Activated naive CD8-positive, alpha-beta T cell (primary cell): ENCODE data around the gene ZBTB24.

ENCODE experiments used
- H3K27ac Mint-ChIP-seq: one replicate; pipeline ENCODE4 v1.8.0; 2021; ENCODE audit warnings: mixed read lengths
- H3K27me3 Mint-ChIP-seq: one replicate; pipeline ENCODE4 v1.8.0; 2021; ENCODE audit warnings: mixed read lengths
- H3K36me3 Mint-ChIP-seq: one replicate; pipeline ENCODE4 v1.8.0; 2021; ENCODE audit warnings: mixed read lengths
- H3K4me1 Mint-ChIP-seq: one replicate; pipeline ENCODE4 v1.8.0; 2021; ENCODE audit warnings: low read depth, mixed read lengths
- H3K4me3 Mint-ChIP-seq: one replicate; pipeline ENCODE4 v1.8.0; 2021; ENCODE audit warnings: mild to moderate bottlenecking, mixed read lengths
- H3K9me3 Mint-ChIP-seq: one replicate; pipeline ENCODE4 v1.8.0; 2021; ENCODE audit warnings: low read depth, mixed read lengths

ZBTB24 gene

DNA sequence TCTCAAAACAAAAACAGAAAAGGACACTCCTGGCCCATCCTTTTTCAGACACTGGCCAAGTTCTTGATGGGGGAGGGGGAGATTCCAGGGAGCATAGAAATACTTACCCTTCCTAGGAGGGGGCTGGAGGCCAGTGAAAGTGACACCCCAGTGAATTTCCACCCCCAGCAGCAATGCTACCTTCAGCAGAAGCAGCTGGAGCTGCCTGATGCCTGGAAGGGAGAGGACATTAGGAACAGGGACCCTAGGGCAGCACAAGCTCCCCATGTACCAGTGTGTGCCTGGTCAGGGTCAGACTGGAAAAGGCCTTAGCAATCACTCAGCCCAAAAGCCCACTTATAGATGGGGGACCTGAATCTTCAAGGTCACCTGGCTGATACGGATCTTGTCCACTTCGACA lies 29.9 kb downstream of the ZBTB24 start:
- Mint-ChIP-seq H3K27me3 (no peaks in the 10 kb centered on the region), H3K36me3 (peaks cover 4% of the 10 kb centered on the region), H3K27ac (no peak overlapping the region), H3K9me3 (no peaks in the 10 kb centered on the region), H3K4me1 (peaks cover 55% of the 10 kb centered on the region), H3K4me3 (no peak overlapping the region)

GRCh38 chr6:109452181-109452580 lies 30.8 kb downstream of the ZBTB24 start:
- Mint-ChIP-seq H3K27ac (peak overlapping the region; percentile 7), H3K9me3 (no peaks in the 10 kb centered on the region), H3K27me3 (no peaks in the 10 kb centered on the region), H3K4me1 (peaks cover 45% of the 10 kb centered on the region), H3K36me3 (peaks cover 4% of the 10 kb centered on the region), H3K4me3 (no peak overlapping the region)

DNA sequence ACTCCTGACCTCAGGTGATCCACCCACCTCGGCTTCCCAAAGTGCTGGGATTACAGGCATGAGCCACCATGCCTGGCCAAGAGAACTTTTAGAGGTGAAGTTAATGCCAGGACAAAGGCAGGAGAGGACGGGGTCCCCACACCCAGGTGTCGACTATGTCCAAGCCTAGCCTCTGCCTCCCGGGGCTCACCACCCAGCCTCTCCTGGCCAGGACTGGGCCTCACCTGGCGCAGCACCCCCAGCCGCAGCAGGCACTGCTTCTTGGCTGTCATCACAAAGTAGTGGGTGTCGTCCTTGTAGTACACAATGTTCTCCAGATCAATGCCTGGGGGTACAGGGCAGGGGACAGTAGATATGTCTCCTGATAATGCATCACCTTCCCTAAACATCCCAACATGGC lies 31.6 kb downstream of the ZBTB24 start:
- H3K4me3 Mint-ChIP-seq, result no peak overlapping the region
- H3K27ac Mint-ChIP-seq, result no peak overlapping the region
- H3K27me3 Mint-ChIP-seq, result no peaks in the 10 kb centered on the region
- peaks cover 7% of the 10 kb centered on the region for H3K36me3 Mint-ChIP-seq
- no peaks in the 10 kb centered on the region for H3K9me3 Mint-ChIP-seq
- H3K4me1 Mint-ChIP-seq, result peaks cover 37% of the 10 kb centered on the region

DNA sequence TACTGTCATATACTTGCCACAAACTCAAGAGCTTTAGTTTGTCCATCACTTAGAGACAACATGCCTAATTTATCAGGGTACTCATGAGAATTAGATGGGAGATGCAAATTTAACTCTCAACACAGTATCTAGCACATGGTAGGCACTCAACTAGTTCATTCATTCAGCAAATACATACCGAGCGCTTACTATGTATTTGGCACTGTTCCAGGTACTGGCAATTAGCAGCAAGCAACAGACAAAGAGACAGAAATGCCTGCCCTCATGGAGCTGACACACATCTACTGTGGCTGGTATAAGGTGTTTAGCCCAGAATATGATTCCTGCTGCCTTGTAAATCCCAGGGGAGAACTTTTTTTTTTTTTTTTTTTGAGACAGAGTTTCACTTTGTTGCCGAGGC lies 32.2 kb downstream of the ZBTB24 start:
- Mint-ChIP-seq H3K4me3 (no peak overlapping the region), H3K4me1 (peaks cover 35% of the 10 kb centered on the region), H3K27ac (no peak overlapping the region), H3K27me3 (no peaks in the 10 kb centered on the region), H3K36me3 (peaks cover 7% of the 10 kb centered on the region), H3K9me3 (no peaks in the 10 kb centered on the region)

DNA sequence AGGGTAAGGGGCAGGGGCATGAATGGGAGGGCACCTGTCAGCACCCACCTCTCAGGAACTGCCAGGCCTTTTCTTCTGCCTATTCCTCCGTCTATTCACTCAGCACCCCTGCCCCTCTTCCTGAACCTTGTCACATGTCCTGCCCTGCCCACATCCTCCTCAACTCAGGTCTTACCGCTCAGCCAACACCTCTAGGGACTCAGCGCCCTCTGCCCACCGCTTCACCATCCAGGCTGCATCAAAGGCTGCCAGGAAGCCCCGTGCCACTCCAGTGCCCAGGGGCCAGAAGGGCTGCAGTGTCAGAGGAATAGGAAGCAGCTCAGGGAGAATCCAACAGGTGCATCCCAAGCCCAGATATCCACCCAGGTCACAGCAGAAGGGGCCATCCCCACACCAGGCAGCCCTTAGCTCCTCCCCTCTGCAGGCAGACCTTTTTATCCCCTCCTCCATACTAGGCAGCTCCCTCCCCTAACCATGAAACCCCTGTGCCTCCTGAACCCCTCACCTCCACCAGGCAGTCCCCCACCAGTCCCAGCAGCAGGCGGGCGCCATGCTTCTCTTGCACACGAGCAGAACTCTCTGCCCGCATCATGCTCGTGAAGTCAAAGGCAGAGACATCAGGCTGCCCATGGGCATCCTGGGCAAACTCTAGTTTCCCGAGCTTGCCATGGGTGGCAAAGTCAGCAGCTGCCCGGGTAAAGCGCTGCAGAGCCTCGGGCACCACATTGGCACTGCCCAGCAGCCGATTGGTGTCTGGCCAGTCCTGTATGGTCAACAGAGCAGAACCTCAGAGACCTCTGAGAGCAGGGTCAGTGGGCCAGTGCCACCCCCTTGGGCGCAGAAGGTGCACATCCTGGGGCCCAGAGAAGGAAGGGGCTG lies 33.0 kb downstream of the ZBTB24 start:
- Mint-ChIP-seq H3K4me3 (peak overlapping the region; percentile 20), H3K27me3 (no peaks in the 10 kb centered on the region), H3K36me3 (peaks cover 7% of the 10 kb centered on the region), H3K9me3 (no peaks in the 10 kb centered on the region), H3K4me1 (peaks cover 32% of the 10 kb centered on the region), H3K27ac (peak overlapping the region; percentile 34)

- H3K36me3 Mint-ChIP-seq, result peaks cover 7% of the 10 kb centered on the region
Measured at GRCh38 chr6:109449064-109449794, 33.8 kb downstream of the ZBTB24 start.

GRCh38 chr6:109448615-109449014 lies 34.4 kb downstream of the ZBTB24 start:
- Mint-ChIP-seq H3K9me3 (no peaks in the 10 kb centered on the region), H3K4me3 (no peak overlapping the region), H3K4me1 (peaks cover 20% of the 10 kb centered on the region), H3K36me3 (peaks cover 7% of the 10 kb centered on the region), H3K27ac (peak overlapping the region; percentile 30), H3K27me3 (no peaks in the 10 kb centered on the region)

More at GRCh38 chr6:109449064-109449794, 33.8 kb downstream of the ZBTB24 start:
- Mint-ChIP-seq H3K27ac (peak overlapping the region; percentile 34), H3K27me3 (no peaks in the 10 kb centered on the region), H3K9me3 (no peaks in the 10 kb centered on the region), H3K4me3 (peak overlapping the region; percentile 18), H3K4me1 (peaks cover 27% of the 10 kb centered on the region)

DNA sequence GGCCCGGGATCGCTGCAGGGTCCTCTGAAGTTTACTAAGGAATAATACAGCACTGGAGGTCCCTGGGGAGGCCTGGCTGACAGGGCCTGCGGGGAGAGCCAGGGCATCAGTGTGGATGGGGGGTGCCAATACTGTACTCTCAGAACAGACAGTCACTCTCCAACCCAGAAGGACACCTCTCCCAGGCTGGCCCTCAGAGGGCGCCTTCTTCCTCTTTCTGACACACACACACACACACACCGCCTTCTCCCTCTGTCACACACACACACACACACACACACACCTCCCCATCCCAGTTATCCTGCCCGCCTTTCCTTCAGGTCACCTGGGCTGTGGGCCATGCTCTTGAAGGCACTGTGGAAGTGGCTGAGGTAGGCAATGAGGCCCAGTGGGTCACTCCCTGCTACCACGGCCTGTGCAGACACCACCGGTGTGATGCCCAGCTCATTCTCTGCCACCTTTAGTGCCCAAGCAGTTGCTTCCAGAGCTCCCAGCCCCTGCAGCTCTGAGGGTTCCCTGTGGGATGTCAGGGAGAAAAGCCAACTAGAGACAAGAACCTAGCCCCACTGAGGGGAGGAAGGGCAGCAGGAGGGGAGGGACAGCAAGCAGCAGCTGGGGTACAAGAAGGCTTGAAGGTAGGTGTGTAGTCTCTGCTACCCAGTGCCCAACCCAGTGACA lies 35.0 kb downstream of the ZBTB24 start:
- Mint-ChIP-seq H3K36me3 (peaks cover 7% of the 10 kb centered on the region), H3K4me3 (no peak overlapping the region), H3K9me3 (no peaks in the 10 kb centered on the region), H3K4me1 (peaks cover 20% of the 10 kb centered on the region), H3K27me3 (no peaks in the 10 kb centered on the region), H3K27ac (peak overlapping the region; percentile 30)

GRCh38 chr6:109447087-109447486 lies 35.9 kb downstream of the ZBTB24 start:
- peak overlapping the region; percentile 34 for H3K27ac Mint-ChIP-seq
- H3K4me1 Mint-ChIP-seq, result peaks cover 27% of the 10 kb centered on the region
- H3K9me3 Mint-ChIP-seq, result no peaks in the 10 kb centered on the region
- H3K4me3 Mint-ChIP-seq, result no peak overlapping the region
- peaks cover 8% of the 10 kb centered on the region for H3K36me3 Mint-ChIP-seq
- H3K27me3 Mint-ChIP-seq, result no peaks in the 10 kb centered on the region

GRCh38 chr6:109446541-109446940 lies 36.5 kb downstream of the ZBTB24 start:
- Mint-ChIP-seq H3K36me3 (peaks cover 8% of the 10 kb centered on the region), H3K4me3 (no peak overlapping the region), H3K4me1 (peaks cover 31% of the 10 kb centered on the region), H3K9me3 (no peaks in the 10 kb centered on the region), H3K27ac (no peak overlapping the region), H3K27me3 (no peaks in the 10 kb centered on the region)

- H3K36me3 Mint-ChIP-seq, result peaks cover 8% of the 10 kb centered on the region
- H3K9me3 Mint-ChIP-seq, result no peaks in the 10 kb centered on the region
- H3K4me3 Mint-ChIP-seq, result no peak overlapping the region
- peak overlapping the region; percentile 16 for H3K27ac Mint-ChIP-seq
- H3K27me3 Mint-ChIP-seq, result no peaks in the 10 kb centered on the region
- H3K4me1 Mint-ChIP-seq, result peaks cover 35% of the 10 kb centered on the region
Measured at GRCh38 chr6:109446072-109446471, 36.9 kb downstream of the ZBTB24 start.

GRCh38 chr6:109445382-109445781 lies 37.6 kb downstream of the ZBTB24 start:
- H3K4me1 Mint-ChIP-seq, result peaks cover 31% of the 10 kb centered on the region
- no peaks in the 10 kb centered on the region for H3K27me3 Mint-ChIP-seq
- no peak overlapping the region for H3K27ac Mint-ChIP-seq
- H3K9me3 Mint-ChIP-seq, result no peaks in the 10 kb centered on the region
- H3K36me3 Mint-ChIP-seq, result peaks cover 5% of the 10 kb centered on the region
- no peak overlapping the region for H3K4me3 Mint-ChIP-seq

DNA sequence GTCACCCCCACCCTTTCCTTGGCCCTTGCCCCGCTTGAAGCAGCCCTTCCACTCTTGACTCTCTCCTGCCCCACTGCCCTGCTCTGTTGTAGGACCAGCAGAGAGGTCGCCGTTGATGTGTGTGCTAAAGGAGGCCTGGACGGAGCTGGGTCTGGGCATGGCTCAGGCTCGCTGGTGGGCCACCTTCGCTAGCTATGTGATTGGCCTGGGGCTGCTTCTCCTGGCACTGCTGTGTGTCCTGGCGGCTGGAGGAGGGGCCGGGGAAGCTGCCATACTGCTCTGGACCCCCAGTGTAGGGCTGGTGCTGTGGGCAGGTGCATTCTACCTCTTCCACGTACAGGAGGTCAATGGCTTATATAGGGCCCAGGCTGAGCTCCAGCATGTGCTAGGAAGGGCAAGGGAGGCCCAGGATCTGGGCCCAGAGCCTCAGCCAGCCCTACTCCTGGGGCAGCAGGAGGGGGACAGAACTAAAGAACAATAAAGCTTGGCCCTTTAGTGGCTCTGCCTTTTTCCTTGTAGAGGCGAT lies 39.5 kb downstream of the ZBTB24 start:
- Mint-ChIP-seq H3K36me3 (peaks cover 5% of the 10 kb centered on the region), H3K27me3 (no peaks in the 10 kb centered on the region), H3K4me1 (peaks cover 28% of the 10 kb centered on the region), H3K4me3 (no peak overlapping the region), H3K9me3 (no peaks in the 10 kb centered on the region), H3K27ac (no peak overlapping the region)

GRCh38 chr6:109442393-109442924 lies 40.6 kb downstream of the ZBTB24 start:
- H3K36me3 Mint-ChIP-seq, result peaks cover 5% of the 10 kb centered on the region

More at GRCh38 chr6:109442393-109442924, 40.6 kb downstream of the ZBTB24 start:
- peak overlapping the region; percentile 92 for H3K4me3 Mint-ChIP-seq
- H3K9me3 Mint-ChIP-seq, result no peaks in the 10 kb centered on the region
- peaks cover 26% of the 10 kb centered on the region for H3K4me1 Mint-ChIP-seq
- H3K27ac Mint-ChIP-seq, result peak overlapping the region; percentile 88
- no peaks in the 10 kb centered on the region for H3K27me3 Mint-ChIP-seq
